A549 (cell line): ENCODE data around the gene CDH4. TPM values are rescaled to one million over a fixed set of nuclear protein-coding genes. Genes with fewer than 3 reads are reported as not detected.
A peak's percentile ranks its signal among the peaks of the same experiment; 100 is the strongest.

Experiments
- ATAC-seq, 2 experiments: fragments of 200-7000 bp in 1 of 2; fragments of >200 bp in 1 of 2; cut with Nextera tagmentation in 1 of 2; cut with Tn5 transposase in 1 of 2; 3 replicates each; pipeline versions ENCODE4 v1.8.0 to v1.9.1; 2018 to 2020; ENCODE audit warnings: mild to moderate bottlenecking in 1 of 2, moderate library complexity in 1 of 2
- CTCF ChIA-PET: fragments of 300-600 bp; sonication (Branson Sonifier 250); formaldehyde crosslinking; extraction: SDS; loops from one replicate; lab custom pipeline; 2021; ENCODE audit warnings: antibody characterized with exemption, inconsistent platforms; lab: Yijun Ruan, JAX
- POLR2A ChIA-PET: fragments of 350-600 bp; formaldehyde crosslinking; extraction: SDS; loops from one replicate; lab custom pipeline; 2021; ENCODE audit warnings: antibody characterized with exemption, inconsistent platforms; lab: Yijun Ruan, JAX
- DNase-seq, 2 experiments: peaks; one replicate each; pipeline versions ENCODE4 v3.0.0 to v3.0.0-alpha.2; 2011 to 2016; ENCODE audit warnings: low read depth in 1 of 2, low spot score in 1 of 2
- FAIRE-seq: peaks from 2 replicates; lab custom pipeline; 2011; peaks lifted over from hg19 to GRCh38; lab: Jason Lieb, UNC
- H3K27ac ChIP-seq, 2 experiments: fragments of >200 bp; sonication (Bioruptor Twin); formaldehyde crosslinking; 3 replicates each; pipeline ENCODE4 v1.5.1; 2016 to 2017
- H3K4me1 ChIP-seq: fragments of >200 bp; sonication (Bioruptor Twin); formaldehyde crosslinking; 3 replicates; pipeline ENCODE4 v1.6.1; 2016
- H3K4me2 ChIP-seq: fragments of >200 bp; sonication (Bioruptor Twin); formaldehyde crosslinking; 3 replicates; pipeline ENCODE4 v1.6.1; 2016
- H3K4me3 ChIP-seq: fragments of >200 bp; sonication (Bioruptor Twin); formaldehyde crosslinking; 3 replicates; pipeline ENCODE4 v1.5.1; 2016
- H3K9me3 ChIP-seq: fragments of >200 bp; sonication (Bioruptor Twin); formaldehyde crosslinking; 3 replicates; pipeline ENCODE4 v1.6.1; 2016
- BHLHE40 ChIP-seq: IDR thresholded peaks from 2 replicates; pipeline ENCODE4 v1.6.1; 2012; ENCODE audit warnings: low read depth, low read length, inconsistent platforms
- CEBPB ChIP-seq, 2 experiments: fragments of >200 bp in 1 of 2; sonication (Bioruptor Twin) in 1 of 2; formaldehyde crosslinking in 1 of 2; IDR thresholded peaks; 2 replicates each; pipeline ENCODE4 v1.6.1; 2012 to 2016
- CTCF ChIP-seq: fragments of >200 bp; sonication (Bioruptor Twin); formaldehyde crosslinking; IDR thresholded peaks from 3 replicates; pipeline ENCODE4 v1.5.1; 2016
- EHF ChIP-seq: fragments of 250-450 bp; sonication (Bioruptor Pico); IDR thresholded peaks from 2 replicates; pipeline ENCODE4 v1.5.0; 2020; ENCODE audit warnings: mild to moderate bottlenecking
- HOXA7 ChIP-seq: fragments of 250-450 bp; sonication (Bioruptor Pico); IDR thresholded peaks from 2 replicates; pipeline ENCODE4 v1.5.0; 2020; ENCODE audit warnings: mild to moderate bottlenecking, moderate library complexity
- HOXB5 ChIP-seq: fragments of 250-450 bp; sonication (Bioruptor Pico); IDR thresholded peaks from 2 replicates; pipeline ENCODE4 v1.5.0; 2020; ENCODE audit warnings: mild to moderate bottlenecking, moderate library complexity
- KDM1A ChIP-seq: fragments of 200-600 bp; sonication (generic); IDR thresholded peaks from 2 replicates; pipeline ENCODE4 v1.6.1; 2016; ENCODE audit warnings: low read depth, mild to moderate bottlenecking
- KDM5A ChIP-seq: fragments of 200-600 bp; sonication (generic); IDR thresholded peaks from 2 replicates; pipeline ENCODE4 v1.6.1; 2016; ENCODE audit warnings: antibody characterized with exemption, mild to moderate bottlenecking
- MAFK ChIP-seq: fragments of 450-650 bp; IDR thresholded peaks from 2 replicates; pipeline ENCODE4 v1.6.1; 2014; ENCODE audit not compliant: partially characterized antibody
- MYC ChIP-seq: IDR thresholded peaks from 2 replicates; pipeline ENCODE4 v1.6.1; 2012; ENCODE audit warnings: mild to moderate bottlenecking, inconsistent platforms, low read length, improper control_type of control experiment, borderline replicate concordance
- NFE2L2 ChIP-seq: fragments of 150-350 bp; conservative IDR thresholded peaks from 2 replicates; pipeline ENCODE4 v1.6.1; 2014; ENCODE audit warnings: low read length
- REST ChIP-seq: fragments of 200-600 bp; sonication (generic); IDR thresholded peaks from 2 replicates; pipeline ENCODE4 v1.6.1; 2016; ENCODE audit warnings: antibody characterized with exemption, mild to moderate bottlenecking, moderate library complexity
- RFX5 ChIP-seq: fragments of 450-650 bp; IDR thresholded peaks from 2 replicates; pipeline ENCODE4 v1.7.1; 2014; ENCODE audit warnings: antibody characterized with exemption, mild to moderate bottlenecking, moderate library complexity
- RNF2 ChIP-seq: fragments of 200-600 bp; sonication (generic); IDR thresholded peaks from 2 replicates; pipeline ENCODE4 v1.6.1; 2016; ENCODE audit warnings: low read depth, mild to moderate bottlenecking, antibody characterized with exemption, moderate library complexity, borderline replicate concordance
- SMC3 ChIP-seq: fragments of >200 bp; sonication (Bioruptor Twin); formaldehyde crosslinking; IDR thresholded peaks from 3 replicates; pipeline ENCODE4 v1.6.1; 2018; ENCODE audit warnings: inconsistent platforms
- SREBF2 ChIP-seq: fragments of 450-650 bp; IDR thresholded peaks from 2 replicates; pipeline ENCODE4 v1.6.1; 2014; ENCODE audit warnings: mild to moderate bottlenecking, moderate library complexity
- TP53 ChIP-seq: fragments of 250-450 bp; sonication (Bioruptor Pico); IDR thresholded peaks from 2 replicates; pipeline ENCODE4 v1.5.0; 2021; ENCODE audit warnings: mild to moderate bottlenecking, moderate library complexity
- ZFP36 ChIP-seq: fragments of 450-650 bp; IDR thresholded peaks from 2 replicates; pipeline ENCODE4 v1.6.1; 2014; ENCODE audit warnings: borderline replicate concordance; ENCODE audit not compliant: partially characterized antibody
- WGBS: methylation state at CpG from one replicate; pipeline ENCODE4 v1.1.6; 2017; ENCODE audit errors: missing lambda C conversion rate; 5-methylcytosine and 5-hydroxymethylcytosine counted together
- polyA plus RNA-seq, 4 experiments: library from polyadenylated mRNA; depleted of rRNA in 3 of 4; stranded (reverse); fragments of >200 nt; fragmentation: RNase III in 1 of 4; extraction: RNeasy Plus Mini Kit Qiagen cat#74134 plus additional on column Dnase treatment in 1 of 4; gene quantifications; 2 replicates in 3 of 4; 3 replicates in 1 of 4; pipeline ENCODE4 v1.2.3, GENCODE V29; 2011 to 2017
- TF ChIP-seq, protein P1 (sequence below): fragments of 450-650 bp; IDR thresholded peaks from 2 replicates; pipeline ENCODE4 v1.6.1; 2014; ENCODE audit warnings: antibody characterized with exemption

CDH4 gene
- polyA plus RNA-seq, 2 of the 4 experiments (the other 2 are of a cell fraction) = 3.4 to 10.3 TPM

- TF ChIP-seq NFE2L2 = no peak
- TF ChIP-seq REST = peak; percentile 89
- WGBS = 55% methylated on average over 6 of the region's 22 CpGs
- ChIA-PET CTCF (no interaction called here), POLR2A (no interaction called here)
- Histone ChIP-seq H3K27ac (no peak overlapping the region), H3K9me3 (0 out of 3 replicates have a peak, but pooled peaks cover 4% of the 10 kb centered on the region), H3K4me2 (no peak overlapping the region), H3K4me3 (no peak overlapping the region), H3K4me1 (no peaks in the 10 kb centered on the region)
- FAIRE-seq (no peak), ATAC-seq (no peak), DNase-seq (no peak)
Observed at GRCh38 chr20:61951695-61952533, 699.9 kb downstream of the CDH4 start.

DNA sequence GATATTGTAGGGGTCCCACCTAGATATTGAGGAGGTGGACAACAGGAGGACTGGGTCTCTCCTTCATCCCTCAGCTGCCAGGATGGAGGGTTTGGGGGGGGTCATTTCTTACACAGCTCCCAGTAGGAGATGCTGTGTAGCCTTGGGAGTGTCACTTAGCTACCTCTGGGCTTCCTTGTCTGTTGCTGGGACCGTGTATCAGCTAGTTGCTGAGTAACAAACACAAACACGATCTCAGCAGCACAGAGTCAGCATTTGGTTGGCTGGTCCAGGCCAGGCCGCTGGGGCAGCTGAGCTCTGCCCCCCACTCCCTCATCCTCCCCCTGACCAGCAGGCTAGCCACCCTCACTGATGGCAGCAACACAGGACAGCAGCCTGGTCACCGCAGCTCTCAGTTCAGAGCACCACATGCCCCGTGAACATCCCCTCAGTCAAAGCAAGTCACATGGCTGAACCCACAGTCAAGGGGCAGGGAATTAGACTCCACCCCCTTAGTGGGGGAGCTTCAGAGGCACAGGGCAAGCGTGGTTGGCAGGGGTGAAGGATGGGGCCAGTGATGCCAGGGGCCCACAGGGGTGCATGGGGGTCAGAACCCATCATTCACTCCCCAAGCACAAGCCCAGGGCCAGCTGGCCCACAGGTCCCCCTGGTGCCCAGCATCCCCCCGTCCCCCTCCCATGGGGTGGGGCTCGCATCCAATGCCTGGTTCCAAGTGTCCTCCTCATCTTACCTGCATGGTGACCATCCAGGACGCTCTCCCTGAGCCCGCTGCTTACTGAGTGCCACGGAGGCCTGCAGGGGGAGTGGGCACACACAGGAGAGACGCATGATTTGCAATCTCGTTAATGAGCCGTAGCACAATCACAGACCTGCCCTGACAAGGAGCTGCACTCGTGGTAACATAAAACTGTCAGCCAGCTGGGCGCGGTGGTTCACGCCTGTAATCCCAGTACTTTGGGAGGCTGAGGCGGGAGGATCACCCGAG is 701.3 kb downstream of the CDH4 start:
- FAIRE-seq (no peak), DNase-seq (no peak), ATAC-seq (no peak)
- Histone ChIP-seq H3K4me2 (no peak overlapping the region), H3K9me3 (no peaks in the 10 kb centered on the region), H3K27ac (no peak overlapping the region), H3K4me3 (no peak overlapping the region), H3K4me1 (no peaks in the 10 kb centered on the region)
- POLR2A ChIA-PET = no interaction called here
- 69% methylated on average over 12 of the region's 20 CpGs for WGBS
- CTCF ChIA-PET = interaction anchor here (1.0 kb wide), 1 partner anchor 66 kb away, joined by 3 read pairs; no protein-coding TSS in a partner anchor
- TF ChIP-seq TP53 (CRISPR knock-in tag) (no peak), MYC (no peak), CTCF (no peak), MAFK (no peak), RNF2 (no peak), KDM1A (no peak), CEBPB (IDR thresholded peaks at IDR 0.05) (no peak)

DNA sequence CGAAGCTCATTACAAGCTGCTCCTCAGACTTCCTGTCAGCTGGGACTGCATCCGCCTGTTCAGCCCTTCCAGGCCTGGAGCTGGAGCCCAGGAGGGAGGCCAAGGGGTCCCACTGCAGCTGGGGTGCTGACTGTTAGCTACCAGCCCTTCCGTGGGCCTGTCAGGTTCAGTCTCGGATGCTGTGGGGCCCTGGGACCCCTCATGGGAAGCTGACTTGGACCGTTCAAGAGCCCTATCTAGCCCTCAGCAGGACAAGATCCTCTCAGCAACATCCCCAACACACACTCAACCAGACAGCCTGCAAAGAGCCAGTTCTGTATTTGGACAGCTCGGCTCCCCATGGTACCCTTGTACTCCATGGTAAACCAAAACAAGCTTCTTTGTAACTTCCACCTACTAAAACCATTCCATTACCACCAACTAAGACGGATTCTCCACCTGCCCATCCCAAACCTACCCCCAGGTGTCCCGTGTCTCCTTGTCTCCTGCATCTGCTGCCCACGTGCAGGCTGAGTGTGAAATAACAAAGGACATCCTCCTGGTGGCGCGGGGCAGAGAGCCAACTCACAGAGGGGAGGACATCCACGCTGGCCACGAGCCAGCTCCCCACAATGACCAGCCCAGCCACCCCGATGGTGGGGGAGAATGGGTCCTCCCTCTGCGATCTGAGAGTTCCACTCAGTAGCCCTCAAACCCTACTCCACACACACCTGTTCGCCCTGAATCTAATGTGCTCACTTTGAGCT is 702.4 kb downstream of the CDH4 start:
- TF ChIP-seq ZFP36 = no peak
- no peak for TF ChIP-seq RFX5
- no peak for TF ChIP-seq KDM1A
- TF ChIP-seq, protein P1, sequence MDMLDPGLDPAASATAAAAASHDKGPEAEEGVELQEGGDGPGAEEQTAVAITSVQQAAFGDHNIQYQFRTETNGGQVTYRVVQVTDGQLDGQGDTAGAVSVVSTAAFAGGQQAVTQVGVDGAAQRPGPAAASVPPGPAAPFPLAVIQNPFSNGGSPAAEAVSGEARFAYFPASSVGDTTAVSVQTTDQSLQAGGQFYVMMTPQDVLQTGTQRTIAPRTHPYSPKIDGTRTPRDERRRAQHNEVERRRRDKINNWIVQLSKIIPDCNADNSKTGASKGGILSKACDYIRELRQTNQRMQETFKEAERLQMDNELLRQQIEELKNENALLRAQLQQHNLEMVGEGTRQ = no peak
- no peak for TF ChIP-seq SREBF2
- no peak for TF ChIP-seq KDM5A
- no peak for TF ChIP-seq HOXB5 (CRISPR knock-in tag)
- no peak for TF ChIP-seq BHLHE40
- no peak for TF ChIP-seq HOXA7
- no peak for TF ChIP-seq MYC
- TF ChIP-seq EHF (CRISPR knock-in tag) = no peak
- no peak for TF ChIP-seq SMC3
- TF ChIP-seq, all 56 proteins: peak for 0
- 25% methylated on average over 16 of the region's 16 CpGs for WGBS
- Histone ChIP-seq H3K9me3 (no peaks in the 10 kb centered on the region), H3K4me3 (no peak overlapping the region), H3K27ac (no peak overlapping the region), H3K4me2 (no peak overlapping the region), H3K4me1 (no peaks in the 10 kb centered on the region)
- FAIRE-seq (no peak), DNase-seq (no peak), ATAC-seq (no peak)
- CTCF ChIA-PET = interaction anchor here (1.0 kb wide), 1 partner anchor 67 kb away, joined by 3 read pairs; no protein-coding TSS in a partner anchor
- POLR2A ChIA-PET = no interaction called here
